Fibroblast of villous mesenchyme (primary cell): ENCODE data around the gene ITGA7. TPM values are rescaled to one million over a fixed set of nuclear protein-coding genes. Genes with fewer than 3 reads are reported as not detected.
A peak's percentile ranks its signal among the peaks of the same experiment; 100 is the strongest.

Source experiments
- DNase-seq: peaks from one replicate; pipeline ENCODE4 v3.0.0-alpha.2; 2010; ENCODE audit warnings: low read depth
- H3K4me3 ChIP-seq: 2 replicates; pipeline ENCODE4 v1.5.1; 2011; ENCODE audit warnings: low read depth, mild to moderate bottlenecking, low read length
- total RNA-seq: library from RNA; depleted of rRNA; stranded (reverse); fragments of >200 nt; gene quantifications from 2 replicates; pipeline ENCODE4 v1.2.3, GENCODE V29; 2012
- TF ChIP-seq, protein P1 (sequence below): IDR thresholded peaks from 2 replicates; pipeline ENCODE4 v1.5.1; 2012; ENCODE audit warnings: low read depth, mild to moderate bottlenecking, low read length; ENCODE audit not compliant: insufficient read depth

The ITGA7 gene
- total RNA-seq, 1 donor, result 1.3 TPM

DNA sequence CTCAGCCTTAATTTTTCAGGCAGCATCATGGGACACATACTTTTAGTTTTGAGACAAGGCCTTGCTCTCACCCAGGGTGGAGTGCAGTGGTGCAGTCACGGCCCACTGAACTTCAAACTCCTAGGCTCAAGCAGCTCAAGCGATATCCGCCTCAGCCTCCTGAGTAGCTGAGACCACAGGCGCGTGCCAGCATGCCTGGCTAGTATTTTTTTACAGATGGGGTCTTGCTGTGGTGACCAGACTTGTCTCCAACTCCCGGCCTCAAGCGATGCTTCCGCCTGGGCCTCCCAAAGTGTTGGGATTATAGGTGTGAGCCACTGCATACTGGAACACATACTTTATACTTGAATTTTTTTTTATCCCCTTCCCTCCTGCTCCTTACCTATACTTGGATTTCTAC lies 15.2 kb upstream of the ITGA7 start:
- DNase-seq, result no peak
- TF ChIP-seq, protein P1, sequence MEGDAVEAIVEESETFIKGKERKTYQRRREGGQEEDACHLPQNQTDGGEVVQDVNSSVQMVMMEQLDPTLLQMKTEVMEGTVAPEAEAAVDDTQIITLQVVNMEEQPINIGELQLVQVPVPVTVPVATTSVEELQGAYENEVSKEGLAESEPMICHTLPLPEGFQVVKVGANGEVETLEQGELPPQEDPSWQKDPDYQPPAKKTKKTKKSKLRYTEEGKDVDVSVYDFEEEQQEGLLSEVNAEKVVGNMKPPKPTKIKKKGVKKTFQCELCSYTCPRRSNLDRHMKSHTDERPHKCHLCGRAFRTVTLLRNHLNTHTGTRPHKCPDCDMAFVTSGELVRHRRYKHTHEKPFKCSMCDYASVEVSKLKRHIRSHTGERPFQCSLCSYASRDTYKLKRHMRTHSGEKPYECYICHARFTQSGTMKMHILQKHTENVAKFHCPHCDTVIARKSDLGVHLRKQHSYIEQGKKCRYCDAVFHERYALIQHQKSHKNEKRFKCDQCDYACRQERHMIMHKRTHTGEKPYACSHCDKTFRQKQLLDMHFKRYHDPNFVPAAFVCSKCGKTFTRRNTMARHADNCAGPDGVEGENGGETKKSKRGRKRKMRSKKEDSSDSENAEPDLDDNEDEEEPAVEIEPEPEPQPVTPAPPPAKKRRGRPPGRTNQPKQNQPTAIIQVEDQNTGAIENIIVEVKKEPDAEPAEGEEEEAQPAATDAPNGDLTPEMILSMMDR, result no peak
- no peak overlapping the region for H3K4me3 ChIP-seq

DNA sequence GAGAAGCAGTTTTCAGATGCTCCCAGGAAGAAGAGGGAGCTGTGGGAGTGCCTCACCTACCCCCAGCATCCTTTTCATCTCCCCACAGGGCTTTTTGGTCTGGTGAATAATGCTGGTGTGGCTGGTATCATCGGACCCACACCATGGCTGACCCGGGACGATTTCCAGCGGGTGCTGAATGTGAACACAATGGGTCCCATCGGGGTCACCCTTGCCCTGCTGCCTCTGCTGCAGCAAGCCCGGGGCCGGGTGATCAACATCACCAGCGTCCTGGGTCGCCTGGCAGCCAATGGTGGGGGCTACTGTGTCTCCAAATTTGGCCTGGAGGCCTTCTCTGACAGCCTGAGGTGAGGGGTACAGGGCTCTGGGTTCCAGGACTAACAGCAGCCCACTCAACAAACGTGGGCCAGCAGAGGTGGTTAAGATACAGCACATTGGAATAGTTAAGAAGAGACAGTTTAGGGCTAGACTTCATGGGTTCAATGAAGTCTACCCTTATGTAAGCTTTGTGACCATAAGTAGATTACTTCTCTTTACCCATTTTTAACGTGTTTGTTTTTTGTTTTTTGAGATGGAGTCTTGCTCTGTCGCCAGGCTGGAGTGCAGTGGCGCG lies 14.0 kb upstream of the ITGA7 start:
- H3K4me3 ChIP-seq, result no peak overlapping the region
- TF ChIP-seq, protein P1, result no peak
- DNase-seq, result no peak

DNA sequence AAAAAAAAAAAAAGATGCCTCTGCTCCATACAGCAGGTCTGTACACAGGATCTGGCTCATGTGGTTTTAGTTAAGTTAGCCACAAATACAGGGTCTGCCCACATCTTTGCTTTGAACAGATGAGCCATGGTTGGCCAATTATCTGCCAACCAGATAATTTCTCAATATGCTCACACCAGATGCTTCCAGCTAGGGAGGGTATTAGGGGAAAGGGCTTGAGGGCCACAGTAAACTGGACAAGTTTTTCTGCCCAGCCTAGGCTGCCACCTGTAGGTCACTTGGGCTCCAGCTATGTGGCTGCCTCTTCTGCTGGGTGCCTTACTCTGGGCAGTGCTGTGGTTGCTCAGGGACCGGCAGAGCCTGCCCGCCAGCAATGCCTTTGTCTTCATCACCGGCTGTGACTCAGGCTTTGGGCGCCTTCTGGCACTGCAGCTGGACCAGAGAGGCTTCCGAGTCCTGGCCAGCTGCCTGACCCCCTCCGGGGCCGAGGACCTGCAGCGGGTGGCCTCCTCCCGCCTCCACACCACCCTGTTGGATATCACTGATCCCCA lies 13.3 kb upstream of the ITGA7 start:
- no peak overlapping the region for H3K4me3 ChIP-seq
- peak; percentile 79 for DNase-seq
- TF ChIP-seq, protein P1, result peak; percentile 45

DNA sequence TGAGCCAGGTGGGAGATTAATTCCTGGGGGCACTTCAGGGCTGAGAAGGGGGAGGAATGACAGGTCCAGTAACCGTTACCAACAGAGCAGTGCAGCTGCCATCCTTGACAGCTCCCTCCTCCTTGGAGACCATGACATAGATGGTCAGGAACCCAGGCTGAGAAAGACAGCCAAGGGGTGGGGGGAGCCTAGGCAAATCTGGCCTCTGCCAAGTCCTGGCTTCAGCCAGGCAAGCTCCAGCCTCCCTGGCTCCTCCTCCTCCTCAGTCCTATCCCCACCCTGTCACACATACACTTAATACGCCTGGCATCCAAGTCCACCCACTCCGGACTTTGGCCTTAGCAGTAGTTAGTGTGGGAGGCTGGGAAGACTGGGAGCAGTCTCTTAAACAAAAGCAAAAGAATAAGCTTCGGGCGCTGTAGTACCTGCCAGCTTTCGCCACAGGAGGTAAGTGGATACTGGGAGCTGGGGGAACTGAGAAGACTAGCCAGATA lies 12.4 kb upstream of the ITGA7 start, which contains the start of gene RDH5:
Gene RDH5, plus strand, starts transcription at position 323 of the 494 bp plus-strand sequence. CDS start 792 bp downstream, outside the sequence.
- no peak within 1 kb of the TSS for H3K4me3 ChIP-seq
- TF ChIP-seq, protein P1, result no peak
- peak; percentile 55 for DNase-seq

DNA sequence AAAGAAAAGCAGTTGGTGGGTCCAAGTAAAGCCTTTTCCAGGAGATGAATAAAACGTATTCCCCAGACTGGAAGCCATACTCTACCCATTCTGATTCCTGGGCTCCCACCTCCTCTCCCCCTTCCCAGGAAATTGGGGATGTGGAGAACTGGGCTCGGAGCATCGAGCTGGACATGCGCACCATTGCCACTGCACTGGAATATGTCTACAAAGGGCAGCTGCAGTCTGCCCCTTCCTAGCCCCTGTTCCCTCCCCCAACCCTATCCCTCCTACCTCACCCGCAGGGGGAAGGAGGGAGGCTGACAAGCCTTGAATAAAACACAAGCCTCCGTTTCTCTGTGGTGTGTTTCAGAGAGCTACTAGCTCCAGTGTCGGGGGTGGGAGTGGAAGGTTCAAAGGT lies 11.7 kb upstream of the ITGA7 start:
- no peak overlapping the region for H3K4me3 ChIP-seq
- TF ChIP-seq, protein P1, result no peak
- DNase-seq, result no peak

GRCh38 chr12:55718624-55719275 lies 11.0 kb upstream of the ITGA7 start:
- TF ChIP-seq, protein P1, result no peak
- H3K4me3 ChIP-seq, result no peak overlapping the region
- DNase-seq, result no peak
